ENCODE results near the gene ZNF77. TPM values are rescaled to one million over a fixed set of nuclear protein-coding genes. Genes with fewer than 3 reads are reported as not detected.

ZNF77 gene
- 9.3 TPM for total RNA-seq

GRCh38 chr19:2944775-2945574 is at the start of gene ZNF77:
Gene ZNF77, minus strand, starts transcription at chr19:2944971. Its CDS starts 131 bp downstream, at chr19:2944840.

GRCh38 chr19:2977001-2977745 is 32.4 kb upstream of the ZNF77 start, which contains the start of gene TLE6:
Gene TLE6, plus strand, starts transcription at chr19:2977564. Its CDS starts 670 bp downstream, at chr19:2978234.

DNA sequence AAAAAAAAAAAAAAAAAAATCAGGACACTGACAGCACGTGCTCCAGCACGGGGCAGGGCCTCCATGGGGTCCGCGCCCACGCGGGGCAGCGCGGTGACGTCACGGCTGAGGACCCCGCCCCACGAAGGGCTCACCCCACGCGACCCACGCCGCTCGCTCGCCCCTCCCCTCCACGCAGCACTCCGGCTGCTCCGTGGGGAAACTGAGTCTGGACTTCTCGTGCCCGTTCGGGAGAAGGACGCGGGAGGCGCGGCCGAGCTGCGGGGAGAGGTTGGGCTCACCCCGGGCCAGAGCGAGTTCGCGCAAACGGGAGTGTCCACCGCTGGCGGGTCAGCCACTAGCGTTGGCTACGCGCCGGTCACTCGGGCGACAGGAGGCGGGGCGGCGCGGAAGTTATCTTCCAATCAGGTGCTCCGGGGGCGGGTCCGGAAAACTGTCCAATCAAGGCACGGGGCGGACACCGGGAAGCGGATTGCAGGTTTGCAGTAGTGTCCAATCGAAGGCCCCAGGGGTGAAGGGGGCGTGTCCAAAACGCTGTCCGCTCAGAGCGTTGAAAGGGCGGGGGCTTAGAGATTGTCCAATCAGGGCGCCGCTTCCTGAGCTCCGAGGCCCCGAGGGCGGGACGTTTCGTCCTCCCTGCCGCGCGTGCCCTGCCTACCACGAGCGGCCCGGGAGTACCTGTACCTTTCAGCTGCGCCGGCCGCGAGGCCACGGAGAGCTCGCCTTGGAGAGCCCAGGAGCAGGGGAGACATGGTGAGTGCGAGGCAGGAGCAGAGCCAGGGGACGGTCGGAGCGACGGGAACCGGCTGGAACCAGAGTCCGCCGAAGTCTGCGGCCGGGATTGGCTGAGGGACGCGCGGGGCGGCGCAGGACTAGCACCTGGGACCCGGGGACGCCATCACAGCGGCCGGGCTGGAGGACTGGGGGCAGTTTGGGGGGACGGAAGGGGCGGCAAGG is 44.2 kb downstream of the ZNF77 start, which contains the start of gene ZNF57:
Gene ZNF57 (plus strand): TSS at position 633 of the 957 bp plus-strand sequence. CDS start 118 bp downstream, at position 751.

Other genes with a start within 250 kb of the ZNF77 start
- 6.3 TPM for gene GNG7, start 242.3 kb downstream of the ZNF77 start, total RNA-seq
- 1.6 TPM for gene DIRAS1, start 223.6 kb downstream of the ZNF77 start, total RNA-seq
- gene SLC39A3, start 205.0 kb downstream of the ZNF77 start, total RNA-seq, result 24.8 TPM
- 52.5 TPM for gene SGTA, start 161.7 kb downstream of the ZNF77 start, total RNA-seq
- 64.0 TPM for gene THOP1, start 159.5 kb downstream of the ZNF77 start, total RNA-seq
- 9.1 TPM for gene ZNF554, start 125.1 kb downstream of the ZNF77 start, total RNA-seq
- 16.7 TPM for gene ZNF555, start 103.5 kb downstream of the ZNF77 start, total RNA-seq
- 9.3 TPM for gene ZNF556, start 77.6 kb downstream of the ZNF77 start, total RNA-seq
- gene ZNF57, start 44.0 kb downstream of the ZNF77 start, total RNA-seq, result 6.1 TPM
- 7.6 TPM for gene TLE6, start 32.6 kb upstream of the ZNF77 start, total RNA-seq
- gene TLE2, start 84.3 kb upstream of the ZNF77 start, total RNA-seq, result 40.8 TPM
- gene TLE5, start 117.5 kb upstream of the ZNF77 start, total RNA-seq, result 145 TPM
- gene GNA11, start 149.4 kb upstream of the ZNF77 start, total RNA-seq, result 49.9 TPM
- gene GNA15, start 191.1 kb upstream of the ZNF77 start, total RNA-seq, result 4.7 TPM
- 4.8 TPM for gene S1PR4, start 233.8 kb upstream of the ZNF77 start, total RNA-seq
- gene NCLN, start 241.0 kb upstream of the ZNF77 start, total RNA-seq, result 27.7 TPM